Activated B cell treated with CpG ODN at 0.5 μM for 24 hours (primary cell): Measurements from ENCODE around the gene AHSP. TPM values are rescaled to one million over a fixed set of nuclear protein-coding genes. Genes with fewer than 3 reads are reported as not detected.
"Not testable (repeated sequence)": the region's sequence is repeated elsewhere in the genome, so short reads cannot be mapped to it uniquely, and the experiment has no call there.

Experiments
- ATAC-seq: fragments of 200-7000 bp; cut with Tn5 transposase; one replicate; pipeline ENCODE4 v1.10.0; 2021; ENCODE audit warnings: low read depth, mild to moderate bottlenecking, moderate library complexity
- CTCF ChIA-PET: fragments of 350-600 bp; sonication (Branson Sonifier 250); formaldehyde crosslinking; loops from one replicate; lab custom pipeline; 2021; ENCODE audit warnings: antibody characterized with exemption; lab: Charles Lee
- POLR2A ChIA-PET: fragments of 350-600 bp; sonication (Branson Sonifier 250); formaldehyde crosslinking; loops from one replicate; lab custom pipeline; 2021; ENCODE audit warnings: antibody characterized with exemption; lab: Charles Lee
- DNase-seq: peaks from one replicate; pipeline ENCODE4 v3.0.0; 2022
- H3K27ac Mint-ChIP-seq: one replicate; pipeline ENCODE4 v1.8.0; 2020; ENCODE audit warnings: mixed read lengths
- H3K27me3 Mint-ChIP-seq: one replicate; pipeline ENCODE4 v1.8.0; 2021; ENCODE audit warnings: mixed read lengths
- H3K36me3 Mint-ChIP-seq: one replicate; pipeline ENCODE4 v1.8.0; 2021; ENCODE audit warnings: low read depth, mixed read lengths
- H3K4me1 Mint-ChIP-seq: one replicate; pipeline ENCODE4 v1.8.0; 2021; ENCODE audit warnings: mixed read lengths
- H3K4me3 Mint-ChIP-seq: one replicate; pipeline ENCODE4 v1.8.0; 2020; ENCODE audit warnings: mild to moderate bottlenecking, mixed read lengths
- H3K9me3 Mint-ChIP-seq: one replicate; pipeline ENCODE4 v1.8.0; 2020; ENCODE audit warnings: mixed read lengths
- intact Hi-C: fragments of 100-400 bp; cut with micrococcal nuclease; formaldehyde crosslinking; loops from one replicate; pipeline ENCODE4 v1.15.1; 2024
- total RNA-seq: library from RNA; stranded (reverse); gene quantifications from 2 replicates; pipeline ENCODE4 v1.2.3, GENCODE V29; 2022
- TF ChIP-seq, protein P1 (sequence below): fragments of 200-600 bp; IDR thresholded peaks from one replicate; pipeline ENCODE4 v1.8.0; 2022; ENCODE audit warnings: antibody characterized with exemption, mild to moderate bottlenecking

AHSP gene, protein sequence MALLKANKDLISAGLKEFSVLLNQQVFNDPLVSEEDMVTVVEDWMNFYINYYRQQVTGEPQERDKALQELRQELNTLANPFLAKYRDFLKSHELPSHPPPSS
- not detected in 2 replicates for total RNA-seq

DNA sequence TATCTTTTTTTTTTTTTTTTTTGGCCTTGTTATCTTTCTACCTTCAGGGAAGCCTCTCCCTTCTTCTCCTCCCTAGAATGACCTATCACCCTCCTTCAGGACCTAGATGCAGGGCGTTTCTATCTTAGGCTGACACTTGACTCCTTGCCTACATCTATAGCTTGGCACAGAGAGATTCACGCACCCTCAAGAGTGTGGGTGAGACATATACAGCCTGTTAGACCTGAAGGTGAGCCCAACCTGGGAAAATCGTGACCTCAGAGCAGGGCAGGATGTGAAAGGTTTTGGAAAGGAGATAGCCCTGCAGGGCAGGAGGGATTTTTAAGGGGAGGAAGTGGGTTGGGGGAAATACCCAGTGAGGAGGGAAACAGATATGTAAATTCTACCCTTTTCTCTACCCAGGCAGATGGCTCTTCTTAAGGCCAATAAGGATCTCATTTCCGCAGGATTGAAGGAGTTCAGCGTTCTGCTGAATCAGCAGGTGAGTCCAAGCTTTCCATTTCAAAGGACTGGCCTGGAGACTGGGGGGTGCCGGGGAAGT, at the start of gene AHSP:
TSS of gene AHSP (plus strand) at position 167 of the 541 bp plus-strand sequence. CDS start at position 407, 240 bp downstream.
- H3K4me3 Mint-ChIP-seq: no peak within 1 kb of the TSS
- ChIA-PET CTCF (no interaction called here), POLR2A (interaction anchor here (1.3 kb wide), 1 partner anchor 20 kb away, joined by 3 read pairs; the partner anchor contains the start of gene RUSF1)
- peaks cover 24% of the 10 kb centered on the region for H3K27me3 Mint-ChIP-seq
- no peaks in the 10 kb centered on the region for H3K9me3 Mint-ChIP-seq
- TF ChIP-seq, protein P1, sequence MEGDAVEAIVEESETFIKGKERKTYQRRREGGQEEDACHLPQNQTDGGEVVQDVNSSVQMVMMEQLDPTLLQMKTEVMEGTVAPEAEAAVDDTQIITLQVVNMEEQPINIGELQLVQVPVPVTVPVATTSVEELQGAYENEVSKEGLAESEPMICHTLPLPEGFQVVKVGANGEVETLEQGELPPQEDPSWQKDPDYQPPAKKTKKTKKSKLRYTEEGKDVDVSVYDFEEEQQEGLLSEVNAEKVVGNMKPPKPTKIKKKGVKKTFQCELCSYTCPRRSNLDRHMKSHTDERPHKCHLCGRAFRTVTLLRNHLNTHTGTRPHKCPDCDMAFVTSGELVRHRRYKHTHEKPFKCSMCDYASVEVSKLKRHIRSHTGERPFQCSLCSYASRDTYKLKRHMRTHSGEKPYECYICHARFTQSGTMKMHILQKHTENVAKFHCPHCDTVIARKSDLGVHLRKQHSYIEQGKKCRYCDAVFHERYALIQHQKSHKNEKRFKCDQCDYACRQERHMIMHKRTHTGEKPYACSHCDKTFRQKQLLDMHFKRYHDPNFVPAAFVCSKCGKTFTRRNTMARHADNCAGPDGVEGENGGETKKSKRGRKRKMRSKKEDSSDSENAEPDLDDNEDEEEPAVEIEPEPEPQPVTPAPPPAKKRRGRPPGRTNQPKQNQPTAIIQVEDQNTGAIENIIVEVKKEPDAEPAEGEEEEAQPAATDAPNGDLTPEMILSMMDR: no peak
- peaks cover 19% of the 10 kb centered on the region for H3K4me1 Mint-ChIP-seq
- no peak for DNase-seq
- no peaks in the 10 kb centered on the region for H3K36me3 Mint-ChIP-seq
- peak within 1 kb of the TSS; percentile 30 for H3K27ac Mint-ChIP-seq
- intact Hi-C loops: no loop called here
- peak; percentile 25 for ATAC-seq

DNA sequence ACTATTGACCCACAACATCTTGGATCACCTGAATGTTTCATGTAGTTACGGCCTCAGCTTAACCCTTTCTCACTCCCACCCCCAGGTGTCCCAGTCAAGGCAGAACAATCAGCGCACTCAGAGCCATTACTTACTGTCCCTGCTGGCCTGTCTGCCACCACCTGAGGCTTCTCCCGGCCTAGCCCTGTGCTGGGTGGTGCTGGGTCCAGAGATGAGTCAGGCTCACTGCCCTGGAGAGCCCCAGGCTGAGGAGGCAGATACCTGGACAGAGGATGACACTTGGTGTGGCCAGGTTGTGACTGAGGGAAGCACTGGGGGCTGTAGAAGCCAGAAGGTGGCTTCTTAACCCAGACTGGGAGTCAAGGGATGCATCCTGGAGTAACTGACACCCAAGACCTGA, 48.7 kb upstream of the AHSP start:
- ATAC-seq: no peak
- Mint-ChIP-seq H3K27ac (no peak overlapping the region), H3K36me3 (no peaks in the 10 kb centered on the region), H3K27me3 (peaks cover 4% of the 10 kb centered on the region), H3K4me1 (peaks cover 17% of the 10 kb centered on the region), H3K4me3 (no peak overlapping the region), H3K9me3 (no peaks in the 10 kb centered on the region)
- ChIA-PET POLR2A (interaction anchor here (0.9 to 4.3 kb wide), 2 partner anchors 9 to 19 kb away, joined by 3 to 27 read pairs; partner anchors contain the start of gene ARMC5), CTCF (no interaction called here)
- TF ChIP-seq, protein P1: no peak
- no peak for DNase-seq
- intact Hi-C loops: no loop called here

DNA sequence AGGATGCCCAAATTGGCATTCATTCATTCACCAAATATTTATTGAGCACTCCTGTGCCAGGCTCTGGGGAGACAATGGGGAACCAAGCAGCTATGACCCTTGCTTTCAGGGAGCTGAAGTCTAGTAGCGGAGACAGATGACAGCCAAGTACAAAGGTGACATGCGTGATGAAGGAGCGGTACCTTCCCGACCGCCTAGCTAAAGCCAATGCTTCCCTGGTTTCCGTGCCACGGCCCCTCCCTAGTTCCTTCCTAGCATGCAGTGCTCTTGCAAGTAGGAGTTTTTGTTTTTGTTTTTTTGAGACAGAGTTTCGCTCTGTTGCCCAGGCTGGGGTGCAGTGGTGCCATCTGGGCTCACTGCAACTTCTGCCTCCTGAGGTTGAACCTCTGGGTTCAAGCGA, 47.9 kb upstream of the AHSP start:
- ChIA-PET CTCF (no interaction called here), POLR2A (no interaction called here)
- DNase-seq (no peak), ATAC-seq (no peak)
- no peak overlapping the region for H3K27ac Mint-ChIP-seq
- H3K4me1 Mint-ChIP-seq: peaks cover 17% of the 10 kb centered on the region
- TF ChIP-seq, protein P1: no peak
- no peaks in the 10 kb centered on the region for H3K36me3 Mint-ChIP-seq
- peaks cover 4% of the 10 kb centered on the region for H3K27me3 Mint-ChIP-seq
- intact Hi-C loops: no loop called here
- peak overlapping the region; percentile 13 for H3K4me3 Mint-ChIP-seq
- no peaks in the 10 kb centered on the region for H3K9me3 Mint-ChIP-seq

DNA sequence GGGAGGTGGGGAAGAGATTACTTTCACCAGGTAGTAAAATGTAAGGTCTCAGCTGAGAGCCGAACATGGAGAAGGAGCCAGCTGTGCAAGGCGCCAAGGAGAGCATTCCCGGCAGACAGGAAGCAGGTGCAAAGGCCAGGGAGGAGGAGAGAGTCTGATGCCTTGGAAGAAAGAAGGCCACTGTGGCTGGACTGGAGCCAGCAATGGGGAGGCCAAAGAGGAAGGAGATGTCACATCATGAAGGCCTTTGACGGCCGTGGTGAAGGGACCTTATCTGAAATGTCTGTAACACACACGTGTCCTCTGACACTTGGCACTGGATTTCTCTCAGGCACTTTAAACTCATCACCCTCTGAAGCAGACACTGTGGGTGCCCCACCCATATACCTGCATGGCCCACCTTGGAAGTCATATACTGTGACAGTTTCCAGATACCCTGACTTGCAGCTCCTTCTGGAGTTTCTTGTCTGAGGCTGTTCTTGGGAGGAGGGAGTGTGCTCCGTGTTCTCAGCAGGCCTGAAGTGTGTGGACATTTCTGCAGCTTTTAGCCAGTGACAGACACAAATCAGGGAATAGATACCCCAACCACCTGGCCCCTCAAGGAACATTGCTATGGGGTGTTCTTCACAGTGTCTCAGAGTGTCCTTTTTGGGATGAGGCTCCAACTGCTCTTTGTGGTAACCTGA, 46.7 kb upstream of the AHSP start:
- intact Hi-C loops: no loop called here
- DNase-seq: no peak
- no peak for ATAC-seq
- H3K4me3 Mint-ChIP-seq: no peak overlapping the region
- peaks cover 13% of the 10 kb centered on the region for H3K4me1 Mint-ChIP-seq
- TF ChIP-seq, protein P1: no peak
- ChIA-PET CTCF (interaction anchor here (1.2 kb wide), 1 partner anchor 389 kb away, joined by 3 read pairs; no protein-coding TSS in a partner anchor), POLR2A (interaction anchor here (1.7 kb wide), 1 partner anchor 21 kb away, joined by 4 read pairs; the partner anchor contains the start of gene ARMC5)
- no peaks in the 10 kb centered on the region for H3K9me3 Mint-ChIP-seq
- peaks cover 11% of the 10 kb centered on the region for H3K27me3 Mint-ChIP-seq
- H3K36me3 Mint-ChIP-seq: no peaks in the 10 kb centered on the region
- H3K27ac Mint-ChIP-seq: no peak overlapping the region

DNA sequence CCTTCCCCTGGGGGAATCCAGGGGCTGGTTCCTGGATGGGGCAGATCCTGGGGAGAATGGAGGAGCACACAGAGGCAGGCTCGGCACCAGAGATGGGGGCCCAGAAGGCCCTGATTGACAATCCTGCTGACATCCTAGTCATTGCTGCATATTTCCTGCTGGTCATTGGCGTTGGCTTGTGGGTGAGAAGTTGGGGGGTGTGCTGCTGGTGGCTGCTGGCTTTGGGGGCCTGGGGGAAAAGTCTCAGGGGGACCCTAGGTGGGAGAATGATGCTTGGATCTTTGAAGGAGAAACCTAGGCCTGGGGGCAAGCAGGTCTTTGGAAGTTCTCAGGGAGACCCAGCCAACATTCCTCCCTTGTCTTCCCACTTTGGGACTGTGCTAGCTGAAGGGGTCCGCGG, 44.6 kb upstream of the AHSP start, which contains the start of gene SLC5A2:
TSS of gene SLC5A2 (plus strand) at position 43 of the 400 bp plus-strand sequence. CDS start at position 57, 14 bp downstream.
- peak within 1 kb of the TSS; percentile 30 for H3K27ac Mint-ChIP-seq
- intact Hi-C loops: no loop called here
- TF ChIP-seq, protein P1: no peak
- ATAC-seq: no peak
- H3K9me3 Mint-ChIP-seq: no peaks in the 10 kb centered on the region
- H3K4me1 Mint-ChIP-seq: peaks cover 9% of the 10 kb centered on the region
- no peak within 1 kb of the TSS for H3K4me3 Mint-ChIP-seq
- ChIA-PET POLR2A (no interaction called here), CTCF (no interaction called here)
- DNase-seq: no peak
- H3K27me3 Mint-ChIP-seq: peaks cover 11% of the 10 kb centered on the region
- no peaks in the 10 kb centered on the region for H3K36me3 Mint-ChIP-seq

DNA sequence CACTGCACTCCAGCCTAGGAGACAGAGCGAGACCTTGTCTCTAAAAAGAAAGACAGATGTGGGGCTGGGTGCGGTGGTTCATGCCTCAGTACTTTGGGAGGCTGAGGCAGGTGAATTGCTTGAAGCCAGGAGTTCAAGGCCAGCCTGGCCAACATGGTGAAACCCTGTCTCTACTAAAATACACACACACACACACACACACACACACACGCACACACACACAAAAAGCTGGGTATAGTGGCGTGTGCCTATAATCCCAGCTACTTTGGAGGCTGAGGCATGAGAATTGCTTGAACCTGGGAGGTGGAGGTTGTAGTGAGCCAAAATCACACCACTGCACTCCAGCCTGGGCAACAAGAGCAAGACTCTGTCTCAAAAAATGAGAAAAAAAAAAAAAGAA, 43.7 kb upstream of the AHSP start:
- ATAC-seq, H3K27ac Mint-ChIP-seq, CTCF ChIA-PET, H3K4me3 Mint-ChIP-seq, POLR2A ChIA-PET, intact Hi-C loops, H3K36me3 Mint-ChIP-seq, DNase-seq, H3K9me3 Mint-ChIP-seq, H3K4me1 Mint-ChIP-seq: not testable (repeated sequence)
- peaks cover 11% of the 10 kb centered on the region for H3K27me3 Mint-ChIP-seq
